ENCODE data around the gene SYTL3.

GRCh38 chr6:158781692-158782373 lies 132.0 kb downstream of the SYTL3 start:
- no peak for TF ChIP-seq TCF12 (IDR thresholded peaks at IDR 0.05)
- TF ChIP-seq, protein P1, sequence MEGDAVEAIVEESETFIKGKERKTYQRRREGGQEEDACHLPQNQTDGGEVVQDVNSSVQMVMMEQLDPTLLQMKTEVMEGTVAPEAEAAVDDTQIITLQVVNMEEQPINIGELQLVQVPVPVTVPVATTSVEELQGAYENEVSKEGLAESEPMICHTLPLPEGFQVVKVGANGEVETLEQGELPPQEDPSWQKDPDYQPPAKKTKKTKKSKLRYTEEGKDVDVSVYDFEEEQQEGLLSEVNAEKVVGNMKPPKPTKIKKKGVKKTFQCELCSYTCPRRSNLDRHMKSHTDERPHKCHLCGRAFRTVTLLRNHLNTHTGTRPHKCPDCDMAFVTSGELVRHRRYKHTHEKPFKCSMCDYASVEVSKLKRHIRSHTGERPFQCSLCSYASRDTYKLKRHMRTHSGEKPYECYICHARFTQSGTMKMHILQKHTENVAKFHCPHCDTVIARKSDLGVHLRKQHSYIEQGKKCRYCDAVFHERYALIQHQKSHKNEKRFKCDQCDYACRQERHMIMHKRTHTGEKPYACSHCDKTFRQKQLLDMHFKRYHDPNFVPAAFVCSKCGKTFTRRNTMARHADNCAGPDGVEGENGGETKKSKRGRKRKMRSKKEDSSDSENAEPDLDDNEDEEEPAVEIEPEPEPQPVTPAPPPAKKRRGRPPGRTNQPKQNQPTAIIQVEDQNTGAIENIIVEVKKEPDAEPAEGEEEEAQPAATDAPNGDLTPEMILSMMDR (IDR thresholded peaks at IDR 0.05) = no peak
- no peak for TF ChIP-seq EP300 (IDR thresholded peaks at IDR 0.05; ENCODE audit: borderline replicate concordance in 1 of 2, low read depth in 1 of 2, low read length in 1 of 2)
- TF ChIP-seq TAF1 (IDR thresholded peaks at IDR 0.05; ENCODE audit: borderline replicate concordance, low read depth, low read length) = no peak
- no peak for TF ChIP-seq IRF3 (IDR thresholded peaks at IDR 0.05; ENCODE audit: low read depth, low read length)
- TF ChIP-seq GABPA (IDR thresholded peaks at IDR 0.05; ENCODE audit: low read depth) = no peak
- no peak for TF ChIP-seq POLR2AphosphoS5 (IDR thresholded peaks at IDR 0.05; ENCODE audit: low read depth, low read length)
- no peak for TF ChIP-seq NFIC (IDR thresholded peaks at IDR 0.05; ENCODE audit: borderline replicate concordance)
- no peak for TF ChIP-seq MEF2A (IDR thresholded peaks at IDR 0.05; ENCODE audit: borderline replicate concordance, low read depth)
- no peak for TF ChIP-seq RCOR1 (IDR thresholded peaks at IDR 0.05; ENCODE audit: low read length)
